K562 (cell line): ENCODE data around the gene GRAMD2B. TPM values are rescaled to one million over a fixed set of nuclear protein-coding genes. Genes with fewer than 3 reads are reported as not detected.

Source experiments
- ATAC-seq: fragments of 200-7000 bp; cut with Tn5 transposase; 3 replicates; pipeline ENCODE4 v1.9.1; 2020; ENCODE audit warnings: moderate library complexity
- BruUV-seq: library from RNA; stranded (reverse); fragments of 400-500 nt; replicated peaks from 2 replicates; lab custom pipeline; 2021; lab: Mats Ljungman, UMichigan
- CTCF ChIA-PET: fragments of 300-600 bp; formaldehyde crosslinking; extraction: SDS; loops from one replicate; lab custom pipeline; 2021; ENCODE audit warnings: low intra/inter-chr PET ratio; lab: Yijun Ruan, JAX
- POLR2A ChIA-PET: fragments of 300-600, 350-650 bp; sonication (Branson Sonifier 250); formaldehyde crosslinking; extraction: SDS; loops from one replicate; lab custom pipeline; 2021; ENCODE audit warnings: antibody characterized with exemption, inconsistent platforms; lab: Yijun Ruan, JAX
- DNase-seq, 4 experiments: peaks; one replicate each; pipeline versions ENCODE4 v3.0.0 to v3.0.0-alpha.2; 2011 to 2018; ENCODE audit warnings: low spot score in 3 of 4, mixed read lengths in 3 of 4; ENCODE audit errors: extremely low read depth in 1 of 4
- FAIRE-seq: peaks from 2 replicates; lab custom pipeline; 2011; peaks lifted over from hg19 to GRCh38; lab: Jason Lieb, UNC
- H2AFZ ChIP-seq: 2 replicates; pipeline ENCODE4 v1.6.0; 2011; ENCODE audit warnings: low read depth, low read length, control low read depth, inconsistent platforms
- H3K27ac ChIP-seq: fragments of 200-600 bp; 3 replicates; pipeline ENCODE4 v1.8.0; 2011; ENCODE audit warnings: low read depth, mild to moderate bottlenecking, control low read depth, inconsistent platforms, low read length, moderate library complexity, mixed read lengths; ENCODE audit errors: extremely low read depth
- H3K27me3 ChIP-seq, 2 experiments: fragments of 300-600 bp in 1 of 2; 2 replicates in 1 of 2; 3 replicates in 1 of 2; pipeline versions ENCODE4 v1.6.0 to v1.8.0; 2011; ENCODE audit warnings: inconsistent platforms in 2 of 2, low read length in 2 of 2, mild to moderate bottlenecking in 1 of 2, mixed read lengths in 1 of 2, moderate library complexity in 1 of 2; ENCODE audit not compliant: control insufficient read depth in 2 of 2, insufficient read depth in 2 of 2
- H3K36me3 ChIP-seq: fragments of 300-600 bp; 3 replicates; pipeline ENCODE4 v1.8.0; 2011; ENCODE audit warnings: mild to moderate bottlenecking, low read length, inconsistent platforms; ENCODE audit not compliant: control insufficient read depth, insufficient read depth
- H3K4me1 ChIP-seq, 2 experiments: fragments of 200-600 bp in 1 of 2; replicated peaks in 1 of 2; 2 replicates in 1 of 2; 3 replicates in 1 of 2; pipeline versions ENCODE4 v1.5.1 to v1.8.0; 2011; ENCODE audit warnings: inconsistent platforms in 2 of 2, low read length in 2 of 2, mild to moderate bottlenecking in 1 of 2, mixed read lengths in 1 of 2, moderate library complexity in 1 of 2; ENCODE audit not compliant: control insufficient read depth in 2 of 2, insufficient read depth in 2 of 2
- H3K4me2 ChIP-seq: 2 replicates; pipeline ENCODE4 v1.6.1; 2011; ENCODE audit warnings: low read length, control low read depth, inconsistent platforms, mixed read lengths; ENCODE audit not compliant: insufficient read depth
- H3K4me3 ChIP-seq: fragments of 200-600 bp; sonication (generic), shearing (Covaris generic); 2 replicates; pipeline ENCODE4 v1.5.1; 2016; ENCODE audit warnings: control low read depth, inconsistent platforms
- H3K79me2 ChIP-seq: fragments of 200-600 bp; 3 replicates; pipeline ENCODE4 v1.8.0; 2011; ENCODE audit warnings: low read length, inconsistent platforms; ENCODE audit not compliant: control insufficient read depth, insufficient read depth
- H3K9ac ChIP-seq, 2 experiments: 2 replicates each; pipeline versions ENCODE4 v1.6.0 to v1.6.1; 2011; ENCODE audit warnings: low read depth in 2 of 2, low read length in 2 of 2, control low read depth in 1 of 2, inconsistent platforms in 1 of 2, mild to moderate bottlenecking in 1 of 2, mixed read lengths in 1 of 2; ENCODE audit not compliant: insufficient read depth in 1 of 2
- H3K9me1 ChIP-seq: one replicate; pipeline ENCODE4 v1.6.0; 2011; ENCODE audit warnings: inconsistent platforms, mild to moderate bottlenecking, low read length, moderate library complexity; ENCODE audit not compliant: control insufficient read depth, insufficient read depth
- H3K9me3 ChIP-seq: replicated peaks from 2 replicates; pipeline ENCODE4 v1.5.1; 2011; ENCODE audit warnings: low read depth, low read length, inconsistent platforms; ENCODE audit not compliant: control insufficient read depth, insufficient read depth
- H4K20me1 ChIP-seq: replicated peaks from 2 replicates; pipeline ENCODE4 v1.6.1; 2011; ENCODE audit warnings: low read length, inconsistent platforms, mixed read lengths; ENCODE audit not compliant: control insufficient read depth, insufficient read depth
- CEBPB ChIP-seq: fragments of 450-650 bp; IDR thresholded peaks from 2 replicates; pipeline ENCODE4 v1.6.1; 2016; ENCODE audit warnings: missing genetic modification characterization, missing compliant biosample characterization
- HNRNPL ChIP-seq: fragments of 200-400 bp; formaldehyde crosslinking; IDR thresholded peaks from 2 replicates; pipeline ENCODE4 v1.6.1; 2017; ENCODE audit warnings: low read depth, mild to moderate bottlenecking, low read length
- POLR3A ChIP-seq: IDR thresholded peaks from 2 replicates; pipeline ENCODE4 v1.6.1; 2011; ENCODE audit warnings: borderline replicate concordance, mild to moderate bottlenecking, moderate library complexity; ENCODE audit not compliant: insufficient read length, insufficient read depth; ENCODE audit errors: extremely low read depth
- ZNF407 ChIP-seq: fragments of 450-650 bp; IDR thresholded peaks from 2 replicates; pipeline ENCODE4 v1.6.1; 2016; ENCODE audit warnings: low read depth
- WGBS: fragments of 100-300 bp; shearing (Covaris generic); methylation state at CpG from one replicate; pipeline ENCODE4 v1.1.6; 2016; ENCODE audit warnings: low coverage, mixed read lengths; ENCODE audit not compliant: insufficient coverage; ENCODE audit errors: missing lambda C conversion rate; 5-methylcytosine and 5-hydroxymethylcytosine counted together
- in situ Hi-C: fragments of 300-500 bp; cut with MboI; formaldehyde crosslinking; loops from 4 replicates; pipeline ENCODE4 v1.15.0; 2018; ENCODE audit warnings: inconsistent platforms, mixed read lengths
- intact Hi-C: fragments of 100-400 bp; cut with micrococcal nuclease; formaldehyde crosslinking; loops from 2 replicates; pipeline ENCODE4 v1.14.2; 2022
- polyA plus RNA-seq, 8 experiments: library from polyadenylated mRNA; depleted of rRNA in 4 of 8; stranded (reverse) in 5 of 8; unstranded in 3 of 8; fragments of >200 nt; fragmentation: Nextera tagmentation in 2 of 8; fragmentation: Illumina TruSeq in 1 of 8; extraction: Ambion mirVana in 2 of 8; extraction: Trizol in 1 of 8; gene quantifications; 2 replicates each; pipeline versions ENCODE4 v1.2.1 to v1.2.3, GENCODE V29; 2011 to 2014; ENCODE audit warnings: inconsistent platforms in 1 of 8, missing spikeins in 1 of 8
- total RNA-seq, 7 experiments: library from RNA; depleted of rRNA in 6 of 7; stranded (reverse); fragments of >200 nt in 6 of 7; fragmentation: Illumina TruSeq in 2 of 7; extraction: Trizol in 2 of 7; gene quantifications; 2 replicates each; pipeline versions ENCODE4 v1.2.1 to v1.2.3, GENCODE V29; 2011 to 2021; ENCODE audit warnings: low replicate concordance in 1 of 7
- TF ChIP-seq, protein P1 (sequence below): fragments of 450-650 bp; IDR thresholded peaks from 2 replicates; pipeline ENCODE4 v1.7.0; 2016; ENCODE audit warnings: borderline replicate concordance

GRAMD2B gene
- total and polyA plus RNA-seq, 9 of the 15 experiments (the other 6 are each of a cell fraction or from before 2014, with no cell fraction given), result 0.32 to 4.2 (median 1.4) TPM

DNA sequence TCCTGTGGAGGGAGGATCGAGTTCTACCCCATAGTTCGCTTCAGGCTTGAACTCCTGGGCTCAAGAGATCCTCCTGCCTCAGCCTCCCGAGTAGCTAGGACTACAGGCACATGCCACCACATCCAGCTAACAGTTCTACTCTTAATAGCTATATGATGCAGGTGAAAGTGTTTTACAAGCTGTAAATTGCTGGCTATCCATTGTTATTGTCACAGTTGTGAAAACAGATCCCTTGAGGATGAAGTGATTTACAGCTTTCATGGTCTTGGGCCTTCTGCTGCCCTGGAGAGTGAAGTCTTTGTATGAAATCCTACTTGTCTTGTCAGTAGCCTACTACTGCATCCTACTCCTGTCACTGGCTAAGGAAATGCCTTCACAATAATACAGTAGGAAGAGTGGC is 48.0 kb downstream of the GRAMD2B start:
- no TSS peak for BruUV-seq
- no peak overlapping the region for H3K4me3 ChIP-seq
- FAIRE-seq (no peak), DNase-seq (no peak), ATAC-seq (no peak)
- H4K20me1 ChIP-seq, result no peaks in the 10 kb centered on the region
- 13% methylated on average over 3 of the region's 3 CpGs for WGBS
- peaks cover 0 to 4% of the 10 kb centered on the region in 2 experiments; a peak in 1 of 5 replicates for H3K27me3 ChIP-seq
- in situ Hi-C loops, result no loop called here
- no peak overlapping the region for H2AFZ ChIP-seq
- POLR2A ChIA-PET, result interaction anchor here (0.8 to 1.1 kb wide), 3 partner anchors 9 to 52 kb away, joined by 3 read pairs; no protein-coding TSS in a partner anchor
- H3K36me3 ChIP-seq, result no peaks in the 10 kb centered on the region
- H3K27ac ChIP-seq, result no peak overlapping the region
- no peak overlapping the region for H3K9ac ChIP-seq
- peaks cover 3% of the 10 kb centered on the region for H3K9me1 ChIP-seq
- no peak overlapping the region for H3K4me2 ChIP-seq
- H3K9me3 ChIP-seq, result no peaks in the 10 kb centered on the region
- no peaks in the 10 kb centered on the region; a peak in 1 of 5 replicates for H3K4me1 ChIP-seq
- no peaks in the 10 kb centered on the region for H3K79me2 ChIP-seq
- no peak for TF ChIP-seq CEBPB
- TF ChIP-seq, protein P1, sequence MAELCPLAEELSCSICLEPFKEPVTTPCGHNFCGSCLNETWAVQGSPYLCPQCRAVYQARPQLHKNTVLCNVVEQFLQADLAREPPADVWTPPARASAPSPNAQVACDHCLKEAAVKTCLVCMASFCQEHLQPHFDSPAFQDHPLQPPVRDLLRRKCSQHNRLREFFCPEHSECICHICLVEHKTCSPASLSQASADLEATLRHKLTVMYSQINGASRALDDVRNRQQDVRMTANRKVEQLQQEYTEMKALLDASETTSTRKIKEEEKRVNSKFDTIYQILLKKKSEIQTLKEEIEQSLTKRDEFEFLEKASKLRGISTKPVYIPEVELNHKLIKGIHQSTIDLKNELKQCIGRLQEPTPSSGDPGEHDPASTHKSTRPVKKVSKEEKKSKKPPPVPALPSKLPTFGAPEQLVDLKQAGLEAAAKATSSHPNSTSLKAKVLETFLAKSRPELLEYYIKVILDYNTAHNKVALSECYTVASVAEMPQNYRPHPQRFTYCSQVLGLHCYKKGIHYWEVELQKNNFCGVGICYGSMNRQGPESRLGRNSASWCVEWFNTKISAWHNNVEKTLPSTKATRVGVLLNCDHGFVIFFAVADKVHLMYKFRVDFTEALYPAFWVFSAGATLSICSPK, result no peak
- TF ChIP-seq POLR3A, result no peak
- TF ChIP-seq ZNF407, result no peak
- no peak for TF ChIP-seq HNRNPL
- intact Hi-C loops, result no loop called here
- CTCF ChIA-PET, result no interaction called here
